HuH-7 (cell line): ENCODE measurements around the gene ATP6V1A.
"Not testable (repeated sequence)": the region's sequence is repeated elsewhere in the genome, so short reads cannot be mapped to it uniquely, and the experiment has no call there.

Experiments used
- DNase-seq: peaks from one replicate; pipeline ENCODE4 v3.0.0; 2011; ENCODE audit warnings: low spot score

Gene ATP6V1A

DNA sequence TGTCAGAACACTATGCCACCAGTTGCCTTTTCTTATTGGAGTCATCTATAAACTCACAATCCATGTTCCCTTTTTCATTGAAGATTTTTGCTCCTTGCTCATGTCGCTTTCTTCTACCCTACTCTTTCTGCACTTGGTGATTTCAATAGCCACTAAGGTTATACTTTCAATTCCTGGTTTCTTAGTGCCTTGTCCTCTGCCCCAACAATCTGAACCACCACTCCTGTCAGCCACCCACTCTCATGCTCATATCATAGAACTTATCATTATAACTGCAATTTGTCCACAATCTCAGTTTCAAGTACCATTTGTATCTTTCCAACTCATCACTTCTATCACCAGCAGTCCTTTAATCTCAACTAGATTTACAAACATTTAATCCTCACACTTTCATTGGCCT, 81.8 kb downstream of the ATP6V1A start:
- no peak for DNase-seq

DNA sequence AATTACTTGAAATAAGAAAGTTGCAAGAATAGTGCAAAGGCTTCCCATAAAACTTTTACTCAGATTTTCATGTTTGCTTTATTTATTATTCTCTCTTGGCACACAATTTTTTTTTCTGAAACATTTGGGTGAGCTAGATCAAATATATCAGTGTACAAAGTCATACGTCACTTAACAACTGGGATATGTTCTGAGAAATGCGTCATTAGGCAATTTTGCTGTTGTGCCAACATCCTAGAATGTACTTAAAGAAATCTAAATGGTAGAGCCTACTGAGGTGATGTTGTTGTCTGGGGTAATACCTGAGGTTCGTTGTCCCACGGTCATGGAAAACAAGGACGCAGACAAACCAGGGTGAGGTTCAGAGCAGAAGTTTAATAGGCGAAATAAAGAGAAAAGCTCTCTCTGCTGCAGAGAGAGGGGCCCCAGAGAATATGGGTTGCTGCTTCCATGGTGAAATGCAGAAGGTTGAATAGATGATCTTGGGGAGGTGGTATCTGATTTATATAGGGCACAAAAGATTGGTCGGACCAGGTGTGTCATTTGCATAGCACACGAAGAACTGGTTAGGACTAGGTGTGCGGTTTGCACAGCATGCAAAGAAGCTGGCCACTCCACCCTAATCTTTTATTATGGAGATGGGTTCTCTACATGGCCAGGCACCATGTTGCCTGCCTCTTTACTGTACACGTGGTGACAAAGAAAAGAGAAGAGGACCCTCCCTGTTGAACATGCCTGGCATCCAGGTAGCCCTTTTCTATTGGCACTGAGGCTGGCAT, 82.9 kb downstream of the ATP6V1A start:
- DNase-seq: no peak

GRCh38 chr3:113831103-113831355, 84.2 kb downstream of the ATP6V1A start:
- no peak for DNase-seq

- no peak for DNase-seq
Observed at GRCh38 chr3:113832477-113833164, 85.8 kb downstream of the ATP6V1A start.

- no peak for DNase-seq
Observed at GRCh38 chr3:113834983-113835382, 88.1 kb downstream of the ATP6V1A start.

GRCh38 chr3:113838631-113839209, 91.9 kb downstream of the ATP6V1A start, which contains the start of gene GRAMD1C:
TSS of gene GRAMD1C (plus strand) at chr3:113838788. CDS start at chr3:113838910, 122 bp downstream.
- DNase-seq: peak; percentile 92

GRCh38 chr3:113839551-113839950, 92.7 kb downstream of the ATP6V1A start:
- DNase-seq: no peak

DNA sequence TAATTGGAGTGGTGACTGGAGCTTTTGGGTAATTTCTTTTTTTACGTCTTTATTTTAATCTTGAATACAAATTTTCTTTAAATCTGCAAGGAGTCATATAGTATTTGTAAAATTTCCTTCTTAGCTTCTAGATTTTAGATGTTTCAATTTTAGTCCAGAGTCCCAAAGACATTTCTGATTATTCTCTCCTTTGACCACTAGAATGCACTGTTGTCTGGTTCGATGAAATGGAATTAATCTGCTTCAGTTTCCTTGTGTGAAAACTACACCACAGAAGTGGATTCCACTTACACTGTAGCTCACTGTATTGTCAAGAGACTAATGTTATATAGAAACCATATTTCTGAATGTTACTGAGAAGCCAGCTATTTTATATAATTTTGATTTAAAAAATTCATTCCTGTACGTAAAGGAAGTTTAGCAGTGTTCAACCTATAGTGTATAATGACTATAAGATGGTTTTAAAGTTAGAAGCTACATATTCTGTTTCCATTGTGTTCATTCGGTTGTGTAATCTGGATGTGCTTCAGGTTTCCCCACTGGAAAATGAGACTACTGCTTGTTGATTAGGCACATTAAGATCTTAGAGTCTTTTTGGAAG, 97.9 kb downstream of the ATP6V1A start:
- DNase-seq: peak; percentile 72

DNA sequence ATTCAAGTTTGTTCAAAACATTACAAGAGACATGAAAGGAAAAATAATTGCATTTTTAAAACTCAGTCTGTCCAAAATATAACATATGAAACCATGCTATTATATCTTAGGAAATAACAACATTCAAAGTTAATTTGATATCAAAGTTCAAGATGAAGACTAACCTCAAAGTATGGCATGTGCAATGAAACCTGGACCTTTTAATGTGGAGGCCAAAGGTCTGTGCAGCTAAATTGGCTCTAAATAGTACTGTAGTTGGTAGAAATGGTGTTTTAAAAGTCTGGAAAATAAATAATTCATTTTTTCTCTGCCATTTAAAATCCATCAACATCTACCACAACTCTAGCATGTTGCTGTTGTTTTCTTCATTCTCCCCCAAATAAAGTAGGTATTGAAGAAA, 100.4 kb downstream of the ATP6V1A start:
- DNase-seq: no peak

- peak; percentile 37 for DNase-seq
Observed at GRCh38 chr3:113847664-113848461, 101.0 kb downstream of the ATP6V1A start.

DNA sequence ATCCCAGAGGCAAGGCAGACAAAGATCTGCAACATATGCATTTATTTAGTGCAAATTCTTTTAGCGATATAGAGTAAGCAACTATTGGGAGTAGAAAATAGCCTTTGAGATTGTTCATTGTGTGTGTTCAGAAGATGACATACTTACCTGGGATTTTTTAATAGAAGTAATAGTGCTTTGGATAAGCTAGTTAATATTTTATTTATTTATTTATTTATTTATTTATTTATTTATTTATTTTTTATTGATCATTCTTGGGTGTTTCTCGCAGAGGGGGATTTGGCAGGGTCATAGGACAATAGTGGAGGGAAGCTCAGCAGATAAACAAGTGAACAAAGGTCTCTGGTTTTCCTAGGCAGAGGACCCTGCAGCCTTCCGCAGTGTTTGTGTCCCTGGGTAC, 102.2 kb downstream of the ATP6V1A start:
- not testable (repeated sequence) for DNase-seq

GRCh38 chr3:113849841-113850240, 103.0 kb downstream of the ATP6V1A start:
- DNase-seq: not testable (repeated sequence)

DNA sequence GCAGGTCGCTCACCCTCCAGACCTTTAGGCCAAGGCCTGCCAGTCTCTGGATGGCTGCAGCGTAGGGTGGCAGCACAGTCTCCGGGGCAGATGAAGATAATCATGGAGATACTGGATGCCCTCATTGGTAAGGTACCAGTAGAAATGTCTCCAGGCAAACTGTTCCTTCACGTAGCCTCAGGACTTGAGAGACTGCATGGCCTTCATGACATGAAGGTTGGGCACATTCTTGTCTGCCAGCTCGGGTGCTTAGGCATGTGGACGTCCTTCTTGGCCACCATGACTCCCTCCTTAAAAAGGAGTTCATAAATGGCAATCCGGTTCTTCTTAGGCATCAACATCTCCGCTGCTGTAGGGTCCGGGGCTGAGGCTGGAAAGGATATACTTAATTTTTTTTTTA, 103.6 kb downstream of the ATP6V1A start:
- DNase-seq: not testable (repeated sequence)

GRCh38 chr3:113852506-113852905, 105.7 kb downstream of the ATP6V1A start:
- no peak for DNase-seq
